ENCODE data around the gene SLC2A8.

The SLC2A8 gene, protein sequence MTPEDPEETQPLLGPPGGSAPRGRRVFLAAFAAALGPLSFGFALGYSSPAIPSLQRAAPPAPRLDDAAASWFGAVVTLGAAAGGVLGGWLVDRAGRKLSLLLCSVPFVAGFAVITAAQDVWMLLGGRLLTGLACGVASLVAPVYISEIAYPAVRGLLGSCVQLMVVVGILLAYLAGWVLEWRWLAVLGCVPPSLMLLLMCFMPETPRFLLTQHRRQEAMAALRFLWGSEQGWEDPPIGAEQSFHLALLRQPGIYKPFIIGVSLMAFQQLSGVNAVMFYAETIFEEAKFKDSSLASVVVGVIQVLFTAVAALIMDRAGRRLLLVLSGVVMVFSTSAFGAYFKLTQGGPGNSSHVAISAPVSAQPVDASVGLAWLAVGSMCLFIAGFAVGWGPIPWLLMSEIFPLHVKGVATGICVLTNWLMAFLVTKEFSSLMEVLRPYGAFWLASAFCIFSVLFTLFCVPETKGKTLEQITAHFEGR

DNA sequence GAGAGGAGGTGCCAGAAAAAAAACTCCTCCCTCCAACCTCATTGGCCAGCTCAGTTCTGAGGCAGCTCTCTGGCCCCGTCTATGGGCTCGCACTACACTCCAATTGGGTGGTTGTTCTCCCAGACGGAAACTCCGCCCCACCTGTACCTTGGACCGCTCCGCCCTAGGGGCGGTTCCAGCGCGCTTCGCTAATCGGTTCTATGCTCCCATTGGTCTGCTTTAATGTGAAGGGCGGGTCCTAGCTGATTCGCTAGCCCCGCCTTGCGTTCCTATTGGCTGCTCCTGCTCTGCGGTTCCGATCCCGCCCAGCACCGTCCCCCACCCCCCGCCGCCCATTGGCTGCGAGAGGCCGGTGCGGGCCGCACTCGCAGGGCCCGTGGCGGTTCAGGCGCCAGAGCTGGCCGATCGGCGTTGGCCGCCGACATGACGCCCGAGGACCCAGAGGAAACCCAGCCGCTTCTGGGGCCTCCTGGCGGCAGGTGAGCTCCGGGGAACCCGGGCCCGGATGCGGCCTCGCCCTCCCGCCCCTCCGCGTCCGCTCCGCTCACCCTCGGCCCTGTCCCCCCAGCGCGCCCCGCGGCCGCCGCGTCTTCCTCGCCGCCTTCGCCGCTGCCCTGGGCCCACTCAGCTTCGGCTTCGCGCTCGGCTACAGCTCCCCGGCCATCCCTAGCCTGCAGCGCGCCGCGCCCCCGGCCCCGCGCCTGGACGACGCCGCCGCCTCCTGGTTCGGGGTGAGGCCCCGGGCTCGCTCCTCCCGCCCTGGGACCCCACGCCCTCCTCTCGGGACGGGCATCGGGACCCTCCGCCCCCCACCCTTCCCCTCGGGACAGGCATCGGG lies at the start of gene SLC2A8:
Gene SLC2A8 (plus strand): TSS at position 362 of the 838 bp plus-strand sequence. CDS start 62 bp downstream, at position 424.
- peak; percentile 81 for DNase-seq

DNA sequence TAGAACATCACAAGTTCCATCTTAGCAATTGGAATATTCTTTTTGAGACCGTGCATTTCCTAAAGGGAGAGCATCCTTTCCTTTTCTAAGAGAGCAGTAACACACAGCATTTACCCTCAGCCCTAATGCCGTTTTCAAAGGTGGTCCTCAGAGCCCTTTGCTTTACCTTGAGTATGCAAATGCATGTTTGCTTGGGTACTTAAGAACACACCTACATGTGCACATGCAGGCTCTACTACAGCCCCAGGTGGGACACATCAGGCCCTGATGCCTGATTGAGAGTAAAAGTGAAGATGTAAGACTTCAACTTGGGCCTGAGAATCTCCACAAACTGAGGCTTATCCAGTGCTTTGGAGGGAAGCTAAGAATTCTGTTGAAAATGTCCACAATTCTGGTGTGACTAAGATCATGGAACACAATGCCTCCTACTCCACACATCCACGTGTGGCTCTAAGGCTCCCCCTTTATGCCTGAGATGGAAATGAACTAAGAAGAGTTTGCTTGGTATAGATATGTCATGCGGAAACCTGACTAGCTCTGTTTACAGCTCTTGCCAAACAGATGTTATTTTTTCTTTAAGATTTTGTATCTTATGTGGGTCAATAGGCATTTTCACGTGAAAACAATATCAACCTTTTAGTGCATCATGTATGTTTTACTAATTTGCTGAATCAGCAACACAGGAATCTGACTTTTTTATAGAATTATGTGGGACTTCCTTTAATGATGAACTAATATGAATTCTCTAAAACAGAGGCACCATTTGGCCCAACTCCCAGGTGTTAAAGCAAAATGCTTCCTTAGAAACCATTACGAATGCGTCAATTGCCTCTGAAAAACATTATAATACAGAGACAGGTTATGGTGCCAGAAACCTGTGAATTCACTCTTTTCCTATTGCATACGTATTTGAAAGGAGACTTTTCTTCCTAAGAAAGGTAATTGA lies 48.9 kb upstream of the SLC2A8 start:
- DNase-seq, result no peak

DNA sequence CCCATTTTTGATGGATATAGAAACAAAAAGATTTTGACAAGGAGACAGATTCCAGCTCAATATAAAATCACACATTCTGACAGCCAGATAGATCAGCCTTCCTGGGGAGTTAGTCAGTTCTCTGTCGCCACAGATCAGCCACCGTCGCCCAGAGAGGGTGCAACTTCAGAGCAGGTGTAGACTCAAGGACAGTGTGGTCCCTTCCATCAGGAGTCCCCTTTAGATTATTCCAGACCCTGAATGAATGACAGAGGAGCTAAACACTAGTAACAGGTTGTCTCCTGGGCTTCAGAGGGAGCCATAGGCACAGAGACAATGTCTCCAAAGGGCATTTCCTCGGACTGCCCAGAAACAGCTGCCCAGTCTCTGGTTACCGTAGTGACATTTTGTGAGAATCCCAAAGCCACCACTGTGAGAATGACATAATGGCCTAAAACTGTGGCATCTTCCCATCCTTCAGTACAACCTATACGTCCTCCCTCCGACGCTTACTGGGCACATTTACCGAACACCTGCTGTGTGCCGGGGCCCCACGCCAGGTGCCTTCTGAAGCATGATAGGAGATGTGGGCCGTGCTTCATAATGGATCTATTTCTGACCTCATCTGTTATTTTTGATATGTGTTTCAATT lies 47.4 kb upstream of the SLC2A8 start:
- no peak for DNase-seq

DNA sequence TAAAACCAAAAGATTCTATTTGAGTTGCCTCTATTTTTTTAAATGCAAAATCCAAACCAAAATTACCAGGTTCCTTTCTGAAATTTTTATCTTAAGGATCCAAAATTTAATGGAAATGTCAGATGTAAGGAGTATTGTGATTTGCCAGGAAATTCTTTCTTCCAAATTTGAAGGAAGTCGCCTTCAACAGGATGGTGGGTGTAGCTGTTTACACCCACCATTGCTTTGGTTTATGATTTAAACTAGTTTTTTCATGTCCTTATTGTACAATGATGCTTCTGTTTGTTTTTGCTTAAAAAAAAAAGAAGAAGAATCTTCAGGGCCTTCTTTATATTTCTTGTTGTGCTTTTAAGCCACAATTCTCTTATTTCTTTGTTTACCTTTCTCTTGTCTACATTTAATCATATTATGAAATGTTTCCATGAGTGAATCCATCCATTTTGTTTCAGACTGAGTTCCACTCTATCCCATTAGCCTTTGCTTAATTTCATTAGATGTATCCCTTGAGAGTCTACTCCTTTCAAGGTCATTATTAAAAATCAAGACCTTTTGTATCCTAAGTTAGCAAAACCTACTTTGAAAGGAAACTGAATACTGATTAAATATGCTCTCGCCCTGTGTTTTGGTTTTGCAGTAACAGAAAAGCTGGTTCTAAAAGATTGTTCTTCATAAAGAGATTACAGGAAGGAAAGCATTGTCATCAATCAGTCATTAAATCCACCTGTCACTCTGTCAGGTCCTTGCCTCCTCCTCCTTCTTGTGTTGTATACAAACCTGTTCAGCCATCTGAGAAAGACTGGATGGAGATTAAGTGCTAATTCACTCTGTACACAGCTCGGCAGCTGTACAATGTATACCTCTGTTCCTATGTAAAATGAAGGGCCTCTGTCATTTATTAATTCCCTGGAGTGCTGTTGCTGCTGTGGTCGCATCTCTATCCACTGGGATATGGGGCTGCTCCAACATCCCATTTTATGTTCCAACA lies 45.5 kb upstream of the SLC2A8 start:
- DNase-seq, result no peak

DNA sequence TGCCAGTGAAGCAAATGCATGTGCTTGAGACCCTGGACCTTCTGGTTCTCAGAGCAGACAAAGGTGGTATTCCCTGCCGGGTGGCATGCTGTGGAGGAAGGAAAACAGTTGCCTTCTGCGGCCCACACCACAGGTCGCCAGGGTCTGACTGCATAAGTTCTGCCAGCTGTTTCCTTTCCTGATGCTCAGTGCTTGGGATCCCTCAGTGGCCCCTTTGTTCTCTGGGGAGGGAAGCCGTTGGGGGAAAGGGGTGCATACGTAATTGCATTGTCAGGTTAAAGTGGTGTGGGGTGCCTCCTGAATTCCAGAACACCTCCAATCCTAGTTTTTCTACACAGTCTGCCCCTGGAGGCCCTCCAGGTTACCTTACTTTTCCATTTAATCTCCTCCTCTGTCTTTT lies 43.1 kb upstream of the SLC2A8 start:
- DNase-seq, result no peak

DNA sequence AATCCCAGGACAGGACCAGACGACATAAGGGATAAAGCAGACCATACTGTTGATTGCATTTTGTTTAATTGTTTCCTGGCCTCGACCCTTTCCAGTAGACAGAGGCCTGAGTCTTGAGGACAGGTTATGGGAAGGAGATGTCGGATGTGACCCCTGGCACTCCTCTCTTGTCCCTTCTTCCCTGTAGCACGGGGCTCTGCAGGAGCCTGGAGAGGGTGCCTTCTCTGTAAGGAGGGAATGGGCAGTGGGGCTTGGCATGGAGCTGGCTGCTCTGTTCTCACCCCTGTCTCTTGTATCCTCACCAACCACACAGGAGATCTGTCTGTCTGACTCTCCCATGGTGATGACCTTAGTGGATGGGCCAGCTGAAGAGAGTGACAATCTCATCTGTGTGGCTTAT lies 40.1 kb upstream of the SLC2A8 start:
- DNase-seq, result no peak

DNA sequence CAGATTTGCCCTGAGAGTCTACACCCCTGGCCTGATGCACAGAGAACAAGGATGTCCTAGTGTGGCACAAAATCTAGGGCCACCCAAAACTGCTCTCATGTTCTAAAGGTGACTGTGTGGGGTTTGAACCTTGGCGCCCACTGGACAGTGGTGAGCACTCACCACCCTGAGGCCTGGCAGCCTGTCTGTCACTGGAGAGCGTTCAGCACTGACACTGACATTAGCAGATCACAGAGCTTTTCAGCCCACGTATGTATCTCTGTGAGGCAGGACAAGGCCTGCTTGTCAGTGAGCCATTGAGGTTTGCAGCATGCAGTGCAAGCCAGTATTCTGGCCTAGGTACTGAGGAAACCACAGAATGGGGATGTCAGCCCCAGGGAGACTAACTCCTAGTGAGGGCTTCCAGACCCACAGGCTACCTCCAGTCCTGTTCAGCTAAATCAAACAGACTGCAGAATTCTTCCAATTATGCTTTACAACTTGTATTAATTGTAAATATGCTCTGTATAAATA lies 38.9 kb upstream of the SLC2A8 start:
- no peak for DNase-seq

DNA sequence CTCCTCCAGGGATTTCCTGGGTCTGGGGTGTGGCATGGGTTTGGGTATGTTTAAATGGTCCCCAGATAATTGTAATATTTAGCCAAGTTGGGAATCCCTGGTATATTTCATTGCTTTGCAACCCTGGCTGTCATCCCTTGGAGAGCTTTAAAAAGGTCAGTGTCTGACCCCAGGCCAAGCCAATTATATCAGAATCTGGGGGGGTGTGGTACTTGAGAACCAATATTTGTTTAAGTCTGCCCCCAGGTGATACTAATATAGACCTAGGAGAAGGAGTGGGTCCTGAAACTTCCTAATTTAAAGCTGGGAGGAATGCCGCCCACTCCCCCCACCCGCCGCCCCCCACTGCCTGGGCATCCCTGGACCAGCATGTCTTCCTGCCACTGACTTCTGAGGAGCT lies 38.2 kb upstream of the SLC2A8 start:
- DNase-seq, result no peak

DNA sequence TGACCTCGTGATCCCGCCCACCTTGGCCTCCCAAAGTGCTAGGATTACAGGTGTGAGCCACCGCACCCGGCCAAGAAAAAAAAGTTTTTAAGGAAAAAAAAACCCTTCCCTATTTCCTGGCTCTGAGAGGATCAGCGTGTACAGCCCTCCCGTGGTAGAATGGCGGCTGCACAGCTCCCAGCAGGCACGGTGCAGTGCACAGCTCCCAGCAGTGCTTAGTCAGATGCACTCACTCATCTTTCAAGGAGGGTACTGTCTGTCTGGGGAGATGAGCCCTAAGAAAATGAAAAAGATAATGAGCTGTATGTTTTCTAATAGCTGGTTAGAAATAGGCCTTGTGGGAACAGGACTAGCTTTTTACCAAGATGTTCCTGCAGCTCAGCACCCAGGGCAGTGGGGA lies 36.7 kb upstream of the SLC2A8 start:
- no peak for DNase-seq

DNA sequence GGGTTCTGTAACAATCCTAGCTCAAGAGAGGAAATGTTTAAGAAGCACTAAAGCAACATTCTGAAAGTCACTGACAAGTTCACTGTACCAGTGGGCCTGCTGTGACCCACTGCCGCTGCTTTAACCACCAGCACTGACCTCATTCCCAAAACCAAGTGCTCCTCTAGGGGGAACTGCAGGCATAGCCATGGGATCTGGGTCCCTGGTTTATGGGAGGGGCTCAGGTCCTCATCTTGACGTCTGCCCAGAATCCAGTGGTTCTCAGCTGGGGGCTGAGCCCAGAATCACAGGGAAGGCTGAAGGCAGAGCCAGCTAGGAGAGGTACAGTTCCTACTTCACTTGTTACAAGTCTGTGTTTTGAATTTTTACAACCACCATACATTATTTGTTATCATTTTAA lies 36.1 kb upstream of the SLC2A8 start:
- DNase-seq, result no peak

DNA sequence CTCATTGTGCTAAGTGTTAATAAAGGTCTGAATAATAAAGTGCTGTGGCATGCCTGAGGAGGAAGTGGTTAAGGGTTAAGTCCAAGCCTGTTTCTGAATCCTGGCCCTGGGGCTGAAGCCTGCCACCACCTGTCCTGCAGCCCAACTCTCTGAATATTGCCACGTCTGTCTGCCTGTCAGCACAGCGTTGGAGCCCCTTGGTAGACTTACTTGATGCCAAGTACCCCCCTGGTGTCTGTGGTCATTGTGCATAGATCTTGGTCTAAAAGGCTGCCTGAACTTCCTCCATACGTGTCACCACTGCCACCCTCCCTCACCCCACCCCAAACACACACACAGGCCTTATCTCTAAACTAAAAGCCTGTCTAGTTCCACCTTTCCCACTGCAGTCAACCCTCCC lies 35.4 kb upstream of the SLC2A8 start:
- no peak for DNase-seq

DNA sequence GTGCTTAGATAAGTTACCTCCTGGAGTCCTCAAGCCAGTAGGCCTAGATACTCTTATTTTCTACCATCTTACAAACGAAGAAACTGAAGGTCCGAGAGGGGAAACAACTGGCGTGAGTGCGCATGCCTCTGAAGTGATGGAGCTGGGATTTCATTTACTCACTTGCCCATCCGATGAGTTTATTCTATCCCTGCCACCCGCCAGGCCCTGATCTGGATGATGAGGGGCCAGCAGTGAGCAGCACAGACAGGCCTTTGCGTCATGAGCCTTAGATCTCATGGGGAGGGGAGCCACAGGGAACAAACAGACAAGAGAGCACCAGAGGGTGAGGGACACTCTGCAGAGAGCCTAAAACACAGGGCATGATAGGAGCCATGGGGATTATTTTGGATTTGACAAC lies 34.1 kb upstream of the SLC2A8 start:
- DNase-seq, result no peak

DNA sequence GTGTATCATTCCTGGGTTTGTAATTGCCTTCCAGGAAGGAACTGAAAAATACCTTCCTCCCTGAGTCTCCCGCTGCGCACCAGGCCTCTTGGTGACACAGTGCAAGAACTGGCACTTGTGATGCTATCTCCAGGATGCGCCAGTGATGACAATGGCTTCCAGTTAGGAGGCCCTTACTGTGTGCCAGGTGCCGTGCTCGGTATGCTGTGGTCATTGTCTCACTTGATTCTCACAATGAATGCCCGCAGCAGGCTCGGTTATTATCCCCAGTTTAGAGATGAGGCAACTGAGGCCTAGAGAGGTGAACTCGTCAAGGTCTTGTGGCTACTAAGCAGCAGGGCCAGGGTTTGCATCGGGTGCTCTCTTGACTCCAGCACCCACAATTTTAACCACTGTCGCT lies 31.5 kb upstream of the SLC2A8 start:
- no peak for DNase-seq

DNA sequence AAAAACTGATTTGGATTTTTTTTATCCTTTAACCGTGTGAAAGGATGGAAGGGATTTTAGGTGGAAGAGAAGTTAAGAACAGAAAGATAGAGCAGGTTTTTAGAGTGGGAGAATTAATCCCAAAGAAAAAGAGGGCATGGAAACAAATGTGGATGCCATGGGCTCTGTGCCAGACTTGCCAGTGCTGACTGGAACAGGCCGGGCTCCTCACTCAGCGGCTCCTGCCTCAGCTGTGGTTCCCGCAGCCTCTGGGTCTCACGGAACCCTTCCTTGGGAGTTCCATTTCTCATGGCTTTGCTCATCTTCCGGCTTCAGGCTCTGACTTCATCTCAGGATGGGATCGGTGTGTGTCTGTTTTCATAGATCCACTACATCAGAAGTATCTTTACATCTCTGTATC lies 30.4 kb upstream of the SLC2A8 start:
- no peak for DNase-seq

DNA sequence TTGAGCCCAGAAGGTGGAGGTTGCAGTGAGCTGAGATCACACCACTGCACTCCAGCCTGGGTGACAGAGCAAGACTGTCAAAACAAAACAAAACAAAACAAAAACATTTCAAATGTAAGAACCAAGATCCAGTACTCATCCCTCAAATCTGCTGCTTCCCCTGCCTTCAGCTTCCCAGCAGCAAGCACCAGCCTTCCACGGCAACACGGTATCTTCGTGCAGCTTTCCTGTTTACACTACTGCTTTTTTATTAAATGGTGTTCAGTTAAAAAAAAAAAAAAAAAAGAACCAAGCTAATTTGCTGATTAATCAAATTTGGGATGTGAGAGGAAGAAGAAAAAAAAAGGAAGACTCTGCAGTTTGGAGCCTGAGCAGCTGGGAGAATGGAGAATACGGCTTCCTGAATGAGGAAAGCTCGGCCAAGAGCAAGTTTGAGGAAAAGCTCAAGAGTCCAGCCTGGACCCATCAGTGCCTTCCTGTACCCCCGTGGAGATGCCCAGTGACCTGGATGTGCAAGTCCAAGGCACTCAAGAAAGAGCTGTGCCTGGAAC lies 28.0 kb upstream of the SLC2A8 start:
- DNase-seq, result no peak

DNA sequence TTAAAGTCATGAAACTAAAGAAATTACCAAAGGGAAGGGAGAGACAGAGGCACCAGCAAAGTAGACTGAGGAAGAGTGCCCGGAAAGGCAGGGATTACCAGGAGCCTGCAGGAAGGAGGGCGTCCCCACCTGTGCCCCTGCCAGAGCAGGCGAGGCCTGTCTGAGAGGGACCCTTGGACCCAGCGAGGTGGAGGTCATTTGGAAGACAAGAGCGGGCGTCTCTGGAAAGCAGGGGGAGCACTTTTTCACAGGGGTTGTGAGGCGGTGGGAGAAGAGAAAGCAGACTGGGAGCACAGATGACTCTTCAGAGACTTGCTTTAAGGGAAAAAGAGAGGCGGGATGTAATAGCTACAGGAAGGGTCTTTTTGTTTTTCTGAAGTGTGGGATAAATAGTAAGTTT lies 27.5 kb upstream of the SLC2A8 start:
- no peak for DNase-seq

DNA sequence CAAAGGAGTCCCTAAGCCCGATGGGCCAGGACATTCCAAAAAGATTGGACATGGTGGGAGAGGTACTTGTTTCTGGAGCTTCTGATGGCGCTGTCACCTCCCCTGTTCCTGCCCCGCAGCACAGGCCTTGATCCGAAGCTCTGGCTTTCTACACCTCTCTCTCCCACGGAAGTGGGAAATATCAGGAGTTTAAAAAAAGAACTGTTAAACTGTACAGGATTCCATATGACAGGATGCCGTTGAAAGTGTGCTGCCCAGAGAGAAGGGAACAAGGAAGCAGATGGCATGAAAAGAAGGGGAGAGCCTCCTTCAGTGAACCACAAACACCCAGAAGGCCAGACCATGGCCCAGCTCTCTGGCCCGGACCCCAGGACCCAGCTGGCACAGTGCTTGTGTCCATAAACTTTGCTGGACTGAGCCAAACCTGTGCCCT lies 26.8 kb upstream of the SLC2A8 start:
- DNase-seq, result no peak

DNA sequence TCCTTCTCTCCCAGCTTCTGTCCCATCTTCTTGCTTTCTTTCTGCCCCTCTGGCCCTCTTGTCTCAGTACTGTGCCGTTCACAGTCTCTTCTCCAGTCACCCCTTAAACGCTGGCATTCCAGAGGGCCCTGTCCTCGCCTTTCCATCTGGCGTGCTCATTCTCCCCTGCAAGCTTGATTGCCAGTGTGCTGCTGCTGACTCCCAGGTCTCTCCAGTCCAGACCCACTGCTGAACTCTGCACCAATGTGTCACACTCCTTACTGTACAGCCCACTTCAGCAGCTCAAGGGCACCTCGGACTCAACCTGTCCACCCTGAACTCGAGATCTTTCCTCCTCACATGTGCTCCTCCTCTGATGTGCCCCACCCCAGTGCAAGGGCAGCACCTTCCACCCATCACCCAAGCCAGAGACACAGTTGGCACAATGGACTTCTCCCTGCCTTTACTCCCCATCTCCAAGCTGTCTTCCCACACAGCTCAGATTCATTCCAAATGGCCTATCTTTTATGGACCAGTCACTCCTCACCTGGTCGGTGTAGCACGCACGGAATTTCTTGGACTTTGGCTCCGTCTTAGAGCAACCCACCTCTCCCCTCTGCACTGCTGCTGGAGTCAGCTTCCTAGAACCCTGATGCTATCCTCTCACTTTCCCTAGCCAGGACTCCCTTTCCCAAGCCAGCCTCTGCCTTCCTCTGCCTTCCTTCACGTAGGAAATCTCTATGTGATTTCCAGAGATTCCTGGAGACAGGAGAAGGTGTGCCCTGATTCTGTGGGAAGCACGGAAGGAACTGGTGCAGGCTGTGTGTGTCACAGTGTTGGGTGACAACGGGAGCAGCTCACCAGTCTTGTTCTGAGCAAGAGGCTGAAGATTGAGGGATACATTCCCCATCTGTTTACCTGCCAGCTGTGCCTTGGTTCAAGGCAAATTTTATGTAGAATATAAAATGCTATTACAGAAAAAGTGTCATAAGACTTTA lies 26.0 kb upstream of the SLC2A8 start:
- DNase-seq, result no peak

DNA sequence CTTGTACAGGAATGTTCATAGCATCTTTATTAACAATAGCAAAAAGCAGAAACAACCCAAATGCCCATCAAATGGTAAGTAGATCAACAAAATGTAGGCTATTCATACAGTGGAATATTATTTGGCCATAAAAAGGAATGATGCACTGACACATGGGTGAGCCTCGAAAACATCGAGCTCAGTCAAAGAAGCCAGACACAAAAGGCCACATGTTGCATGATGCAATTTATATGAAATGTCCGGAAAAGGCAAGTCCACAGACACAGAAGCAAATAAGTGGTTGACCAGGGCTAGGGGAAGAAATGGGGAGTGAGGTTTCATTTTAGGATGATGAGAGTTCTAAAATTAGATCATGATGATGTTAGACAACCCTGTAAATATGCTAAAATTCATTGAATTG lies 16.5 kb upstream of the SLC2A8 start:
- no peak for DNase-seq

Data from cortex of kidney (tissue), 1 donor.